HepG2 (cell line): ENCODE data around the gene CELF5. TPM values are rescaled to one million over a fixed set of nuclear protein-coding genes. Genes with fewer than 3 reads are reported as not detected.

Experiments
- ADNP ChIP-seq: sonication (generic); formaldehyde crosslinking; IDR thresholded peaks from 2 replicates; pipeline ENCODE4 v1.4.0; 2020; ENCODE audit warnings: missing genetic modification reagents
- CBFB ChIP-seq: sonication (generic); formaldehyde crosslinking; IDR thresholded peaks from 2 replicates; pipeline ENCODE4 v1.4.0; 2020; ENCODE audit warnings: missing genetic modification reagents
- GATAD1 ChIP-seq: IDR thresholded peaks from 2 replicates; pipeline ENCODE4 v1.6.1; 2016; ENCODE audit warnings: missing genetic modification reagents, missing compliant biosample characterization
- KDM5B ChIP-seq: sonication (generic); formaldehyde crosslinking; IDR thresholded peaks from 2 replicates; pipeline ENCODE4 v1.4.0; 2020; ENCODE audit warnings: missing genetic modification reagents, mild to moderate bottlenecking, borderline replicate concordance
- NONO ChIP-seq, 2 experiments: fragments of 450-650 bp in 1 of 2; sonication (generic) in 1 of 2; formaldehyde crosslinking in 1 of 2; IDR thresholded peaks in 1 of 2; conservative IDR thresholded peaks in 1 of 2; 2 replicates each; pipeline versions ENCODE4 v1.6.1 to v1.8.0; 2017 to 2022; ENCODE audit warnings: mild to moderate bottlenecking in 1 of 2, missing genetic modification reagents in 1 of 2, moderate library complexity in 1 of 2
- SMYD3 ChIP-seq: sonication (generic); formaldehyde crosslinking; IDR thresholded peaks from 2 replicates; pipeline ENCODE4 v1.8.1; 2023; ENCODE audit warnings: mild to moderate bottlenecking, missing genetic modification reagents
- SP1 ChIP-seq, 2 experiments: fragments of 450-650 bp in 1 of 2; sonication (generic) in 1 of 2; formaldehyde crosslinking in 1 of 2; IDR thresholded peaks; 2 replicates each; pipeline versions ENCODE4 v1.4.0 to v1.6.1; 2016 to 2020; ENCODE audit warnings: missing genetic modification reagents in 1 of 2
- TAF1 ChIP-seq: sonication (generic); formaldehyde crosslinking; IDR thresholded peaks from 2 replicates; pipeline ENCODE4 v1.4.0; 2020; ENCODE audit warnings: missing genetic modification reagents
- TBX2 ChIP-seq: sonication (generic); formaldehyde crosslinking; IDR thresholded peaks from 2 replicates; pipeline ENCODE4 v1.5.0; 2020; ENCODE audit warnings: missing genetic modification reagents, mild to moderate bottlenecking, borderline replicate concordance
- TOPORS ChIP-seq: sonication (generic); formaldehyde crosslinking; IDR thresholded peaks from 2 replicates; pipeline ENCODE4 v1.8.0; 2023; ENCODE audit warnings: mild to moderate bottlenecking, missing genetic modification reagents
- ZNF121 ChIP-seq: sonication (generic); formaldehyde crosslinking; IDR thresholded peaks from 2 replicates; pipeline ENCODE4 v1.5.0; 2020; ENCODE audit warnings: mild to moderate bottlenecking, missing genetic modification reagents
- ZNF441 ChIP-seq: sonication (generic); formaldehyde crosslinking; IDR thresholded peaks from 2 replicates; pipeline ENCODE4 v1.7.0; 2021; ENCODE audit warnings: missing genetic modification reagents, borderline replicate concordance
- ZNF816 ChIP-seq: sonication (generic); formaldehyde crosslinking; IDR thresholded peaks from 2 replicates; pipeline ENCODE4 v1.8.0; 2022; ENCODE audit warnings: missing genetic modification reagents, mild to moderate bottlenecking, borderline replicate concordance
- ZNF839 ChIP-seq: sonication (generic); formaldehyde crosslinking; IDR thresholded peaks from 2 replicates; pipeline ENCODE4 v1.4.0; 2020; ENCODE audit warnings: missing genetic modification reagents, mild to moderate bottlenecking, borderline replicate concordance
- polyA plus RNA-seq, 8 experiments: library from polyadenylated mRNA; depleted of rRNA in 3 of 8; stranded (reverse) in 7 of 8; unstranded in 1 of 8; fragments of >200 nt; fragmentation: Illumina TruSeq in 4 of 8; extraction: Trizol in 4 of 8; gene quantifications; 2 replicates each; pipeline versions ENCODE4 v1.2.1 to v1.2.3, GENCODE V29; 2011 to 2016; ENCODE audit warnings: low read depth in 4 of 8, missing spikeins in 1 of 8, mixed read lengths in 1 of 8; ENCODE audit not compliant: insufficient read depth in 1 of 8
- total RNA-seq, 5 experiments: library from RNA; depleted of rRNA; stranded (reverse); fragments of >200 nt; fragmentation: Illumina TruSeq; extraction: Trizol; gene quantifications; 2 replicates each; pipeline ENCODE4 v1.2.3, GENCODE V29; 2016; ENCODE audit warnings: low read depth in 1 of 5
- TF ChIP-seq, protein P1 (sequence below): sonication (generic); formaldehyde crosslinking; conservative IDR thresholded peaks from 2 replicates; pipeline ENCODE4 v1.8.0; 2022; ENCODE audit warnings: mild to moderate bottlenecking, moderate library complexity, missing genetic modification reagents
- TF ChIP-seq, protein P2 (sequence below): sonication (generic); formaldehyde crosslinking; IDR thresholded peaks from 2 replicates; pipeline ENCODE4 v1.5.1; 2020; ENCODE audit warnings: mild to moderate bottlenecking, missing genetic modification reagents, moderate library complexity
- TF ChIP-seq, protein P3 (sequence below): sonication (generic); formaldehyde crosslinking; IDR thresholded peaks from 2 replicates; pipeline ENCODE4 v1.4.0; 2020; ENCODE audit warnings: missing genetic modification reagents
- TF ChIP-seq, protein P4 (sequence below): sonication (generic); formaldehyde crosslinking; IDR thresholded peaks from 2 replicates; pipeline ENCODE4 v1.8.0; 2022; ENCODE audit warnings: missing genetic modification reagents, mild to moderate bottlenecking, inconsistent platforms, borderline replicate concordance

The CELF5 gene
- total and polyA plus RNA-seq, 2 of the 13 experiments (the other 11 are each of a cell fraction or from before 2014, with no cell fraction given) = 0.31 to 0.84 TPM

DNA sequence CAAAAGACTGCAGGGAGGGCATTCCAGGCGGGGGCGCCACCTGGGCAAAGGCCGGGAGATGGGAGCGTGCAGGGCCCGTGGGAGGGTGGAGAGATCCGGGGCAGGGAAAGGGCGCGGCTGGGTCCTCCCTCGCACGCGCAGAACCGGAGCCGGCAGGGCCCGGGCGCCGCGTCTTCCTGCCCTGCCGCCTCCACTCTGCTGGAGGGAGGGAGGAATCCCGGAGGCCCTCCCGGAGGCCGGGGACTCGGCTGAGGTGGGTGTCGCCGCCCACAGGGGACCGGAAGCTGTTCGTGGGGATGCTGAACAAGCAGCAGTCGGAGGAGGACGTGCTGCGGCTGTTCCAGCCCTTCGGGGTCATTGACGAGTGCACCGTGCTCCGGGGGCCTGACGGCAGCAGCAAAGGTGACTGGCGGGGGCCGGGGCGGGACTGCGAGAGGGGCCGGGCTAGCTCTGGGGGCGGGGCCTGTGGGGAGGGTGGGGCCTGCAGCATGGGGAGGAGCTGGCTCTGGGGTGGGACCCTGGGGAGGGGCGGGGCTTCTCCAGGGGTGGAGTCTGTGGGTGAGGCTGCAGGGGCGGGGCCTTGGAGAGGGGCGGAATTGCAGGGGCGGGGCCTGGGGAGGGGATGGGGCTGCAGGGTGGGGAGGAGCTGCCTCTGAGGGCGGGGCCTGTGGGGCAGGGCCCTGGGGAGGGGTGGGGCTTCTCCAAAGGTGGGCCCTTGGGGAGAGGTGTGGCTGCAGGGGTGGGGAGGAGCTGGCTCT lies 51.3 kb downstream of the CELF5 start (continued):
- TF ChIP-seq KDM5B (CRISPR knock-in tag) = peak; percentile 42; the same call in 1 of the 2 replicates
- no peak for TF ChIP-seq ZNF816
- no peak for TF ChIP-seq NONO (IDR thresholded peaks at IDR 0.05)
- TF ChIP-seq NONO (CRISPR knock-in tag; conservative IDR thresholded peaks at IDR 0.05) = peak; percentile 55; the same call in 1 of the 2 replicates
- TF ChIP-seq, protein P1, sequence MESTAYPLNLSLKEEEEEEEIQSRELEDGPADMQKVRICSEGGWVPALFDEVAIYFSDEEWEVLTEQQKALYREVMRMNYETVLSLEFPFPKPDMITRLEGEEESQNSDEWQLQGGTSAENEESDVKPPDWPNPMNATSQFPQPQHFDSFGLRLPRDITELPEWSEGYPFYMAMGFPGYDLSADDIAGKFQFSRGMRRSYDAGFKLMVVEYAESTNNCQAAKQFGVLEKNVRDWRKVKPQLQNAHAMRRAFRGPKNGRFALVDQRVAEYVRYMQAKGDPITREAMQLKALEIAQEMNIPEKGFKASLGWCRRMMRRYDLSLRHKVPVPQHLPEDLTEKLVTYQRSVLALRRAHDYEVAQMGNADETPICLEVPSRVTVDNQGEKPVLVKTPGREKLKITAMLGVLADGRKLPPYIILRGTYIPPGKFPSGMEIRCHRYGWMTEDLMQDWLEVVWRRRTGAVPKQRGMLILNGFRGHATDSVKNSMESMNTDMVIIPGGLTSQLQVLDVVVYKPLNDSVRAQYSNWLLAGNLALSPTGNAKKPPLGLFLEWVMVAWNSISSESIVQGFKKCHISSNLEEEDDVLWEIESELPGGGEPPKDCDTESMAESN (CRISPR knock-in tag) = 0 out of 2 replicates have a peak, but pooled peaks have one; percentile 53
- TF ChIP-seq, protein P2, sequence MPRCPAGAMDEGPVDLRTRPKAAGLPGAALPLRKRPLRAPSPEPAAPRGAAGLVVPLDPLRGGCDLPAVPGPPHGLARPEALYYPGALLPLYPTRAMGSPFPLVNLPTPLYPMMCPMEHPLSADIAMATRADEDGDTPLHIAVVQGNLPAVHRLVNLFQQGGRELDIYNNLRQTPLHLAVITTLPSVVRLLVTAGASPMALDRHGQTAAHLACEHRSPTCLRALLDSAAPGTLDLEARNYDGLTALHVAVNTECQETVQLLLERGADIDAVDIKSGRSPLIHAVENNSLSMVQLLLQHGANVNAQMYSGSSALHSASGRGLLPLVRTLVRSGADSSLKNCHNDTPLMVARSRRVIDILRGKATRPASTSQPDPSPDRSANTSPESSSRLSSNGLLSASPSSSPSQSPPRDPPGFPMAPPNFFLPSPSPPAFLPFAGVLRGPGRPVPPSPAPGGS (CRISPR knock-in tag) = 0 out of 2 replicates have a peak, but pooled peaks have one; percentile 71
- no peak for TF ChIP-seq CBFB (CRISPR knock-in tag)
- no peak for TF ChIP-seq SP1 (IDR thresholded peaks at IDR 0.05)
- peak; percentile 3; the same call in 1 of the 2 replicates for TF ChIP-seq SP1 (CRISPR knock-in tag; IDR thresholded peaks at IDR 0.05)
- TF ChIP-seq ADNP (CRISPR knock-in tag) = peak; percentile 38; the same call in 1 of the 2 replicates
- TF ChIP-seq, protein P3, sequence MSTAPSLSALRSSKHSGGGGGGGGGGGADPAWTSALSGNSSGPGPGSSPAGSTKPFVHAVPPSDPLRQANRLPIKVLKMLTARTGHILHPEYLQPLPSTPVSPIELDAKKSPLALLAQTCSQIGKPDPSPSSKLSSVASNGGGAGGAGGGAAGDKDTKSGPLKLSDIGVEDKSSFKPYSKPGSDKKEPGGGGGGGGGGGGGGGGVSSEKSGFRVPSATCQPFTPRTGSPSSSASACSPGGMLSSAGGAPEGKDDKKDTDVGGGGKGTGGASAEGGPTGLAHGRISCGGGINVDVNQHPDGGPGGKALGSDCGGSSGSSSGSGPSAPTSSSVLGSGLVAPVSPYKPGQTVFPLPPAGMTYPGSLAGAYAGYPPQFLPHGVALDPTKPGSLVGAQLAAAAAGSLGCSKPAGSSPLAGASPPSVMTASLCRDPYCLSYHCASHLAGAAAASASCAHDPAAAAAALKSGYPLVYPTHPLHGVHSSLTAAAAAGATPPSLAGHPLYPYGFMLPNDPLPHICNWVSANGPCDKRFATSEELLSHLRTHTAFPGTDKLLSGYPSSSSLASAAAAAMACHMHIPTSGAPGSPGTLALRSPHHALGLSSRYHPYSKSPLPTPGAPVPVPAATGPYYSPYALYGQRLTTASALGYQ (CRISPR knock-in tag) = peak; percentile 39; the same call in 1 of the 2 replicates
- TF ChIP-seq, protein P4, sequence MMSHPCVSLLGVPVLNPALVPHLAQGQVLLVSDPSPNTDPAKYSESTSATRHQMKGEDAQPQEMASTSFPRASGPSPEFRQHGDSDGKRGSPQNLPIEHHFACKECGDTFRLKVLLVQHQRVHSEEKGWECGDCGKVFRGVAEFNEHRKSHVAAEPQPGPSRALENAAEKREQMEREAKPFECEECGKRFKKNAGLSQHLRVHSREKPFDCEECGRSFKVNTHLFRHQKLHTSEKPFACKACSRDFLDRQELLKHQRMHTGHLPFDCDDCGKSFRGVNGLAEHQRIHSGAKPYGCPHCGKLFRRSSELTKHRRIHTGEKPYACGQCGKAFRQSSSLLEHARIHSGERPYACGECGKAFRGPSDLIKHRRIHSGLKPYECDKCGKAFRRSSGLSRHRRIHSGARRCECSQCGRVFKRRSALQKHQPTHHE (CRISPR knock-in tag) = 0 out of 2 replicates have a peak, but pooled peaks have one; percentile 39
- peak; percentile 46; the same call in 1 of the 2 replicates for TF ChIP-seq TBX2 (CRISPR knock-in tag)
- no peak for TF ChIP-seq ZNF839
- no peak for TF ChIP-seq ZNF121
- TF ChIP-seq ZNF441 = no peak
- no peak for TF ChIP-seq GATAD1
- TF ChIP-seq TAF1 (CRISPR knock-in tag) = no peak
- no peak for TF ChIP-seq TOPORS (CRISPR knock-in tag)
- TF ChIP-seq SMYD3 (CRISPR knock-in tag) = no peak
